Breast epithelium (tissue), 4 donors: ENCODE results near the gene OPCML. TPM values are rescaled to one million over a fixed set of nuclear protein-coding genes. Genes with fewer than 3 reads are reported as not detected.

ENCODE experiments used
- DNase-seq, 2 donors: peaks; one replicate each; pipeline ENCODE4 v3.0.0-alpha.2; 2019; ENCODE audit warnings: low spot score in 2 of 2
- H3K27ac ChIP-seq, 2 donors: fragments of 200-600 bp; sonication (generic) in 1 of 2; one replicate each; pipeline ENCODE4 v1.5.1; 2016 to 2019; ENCODE audit warnings: mild to moderate bottlenecking in 1 of 2
- H3K27me3 ChIP-seq, 2 donors: fragments of 200-600 bp; sonication (generic) in 1 of 2; one replicate each; pipeline versions ENCODE4 v1.5.1 to v1.6.0; 2017 to 2019; ENCODE audit warnings: control low read depth in 1 of 2, mild to moderate bottlenecking in 1 of 2
- H3K36me3 ChIP-seq: fragments of 200-600 bp; one replicate; pipeline ENCODE4 v1.5.1; 2019
- H3K4me1 ChIP-seq, 2 donors: fragments of 200-600 bp; sonication (generic); one replicate each; pipeline ENCODE4 v1.5.1; 2016 to 2019; ENCODE audit warnings: control low read depth in 1 of 2
- H3K4me3 ChIP-seq, 3 donors: fragments of 200-600 bp; sonication (generic); 1 replicate in 2 of 3; 2 replicates in 1 of 3; pipeline ENCODE4 v1.5.1; 2016 to 2019; ENCODE audit warnings: mild to moderate bottlenecking in 3 of 3, moderate library complexity in 2 of 3
- H3K9me3 ChIP-seq, 2 donors: fragments of 200-600 bp; sonication (generic) in 1 of 2; one replicate each; pipeline ENCODE4 v1.5.1; 2016 to 2019; ENCODE audit warnings: control low read depth in 1 of 2
- CTCF ChIP-seq, 3 donors: fragments of 450-650 bp; IDR thresholded peaks; one replicate each; pipeline ENCODE4 v1.5.1; 2016 to 2017; ENCODE audit warnings: antibody characterized with exemption in 3 of 3, mild to moderate bottlenecking in 3 of 3, moderate library complexity in 3 of 3
- POLR2A ChIP-seq: fragments of 450-650 bp; IDR thresholded peaks from one replicate; pipeline ENCODE4 v1.6.1; 2016; ENCODE audit warnings: antibody characterized with exemption, mild to moderate bottlenecking, moderate library complexity
- POLR2AphosphoS5 ChIP-seq, 3 donors: sonication (generic); formaldehyde crosslinking; IDR thresholded peaks; one replicate each; pipeline ENCODE4 v1.6.1; 2017; ENCODE audit warnings: antibody characterized with exemption in 3 of 3
- intact Hi-C: fragments of 100-400 bp; cut with DNase I; formaldehyde crosslinking; loops from one replicate; pipeline ENCODE4 v1.15.1; 2023; ENCODE audit warnings: low total_unique reads
- total RNA-seq, 3 donors: library from RNA; depleted of rRNA; stranded (reverse); fragments of >200 nt; gene quantifications; one replicate each; pipeline ENCODE4 v1.1.0, GENCODE V29; 2016

OPCML gene
- total RNA-seq, 3 donors from 2014 or later, result not detected

DNA sequence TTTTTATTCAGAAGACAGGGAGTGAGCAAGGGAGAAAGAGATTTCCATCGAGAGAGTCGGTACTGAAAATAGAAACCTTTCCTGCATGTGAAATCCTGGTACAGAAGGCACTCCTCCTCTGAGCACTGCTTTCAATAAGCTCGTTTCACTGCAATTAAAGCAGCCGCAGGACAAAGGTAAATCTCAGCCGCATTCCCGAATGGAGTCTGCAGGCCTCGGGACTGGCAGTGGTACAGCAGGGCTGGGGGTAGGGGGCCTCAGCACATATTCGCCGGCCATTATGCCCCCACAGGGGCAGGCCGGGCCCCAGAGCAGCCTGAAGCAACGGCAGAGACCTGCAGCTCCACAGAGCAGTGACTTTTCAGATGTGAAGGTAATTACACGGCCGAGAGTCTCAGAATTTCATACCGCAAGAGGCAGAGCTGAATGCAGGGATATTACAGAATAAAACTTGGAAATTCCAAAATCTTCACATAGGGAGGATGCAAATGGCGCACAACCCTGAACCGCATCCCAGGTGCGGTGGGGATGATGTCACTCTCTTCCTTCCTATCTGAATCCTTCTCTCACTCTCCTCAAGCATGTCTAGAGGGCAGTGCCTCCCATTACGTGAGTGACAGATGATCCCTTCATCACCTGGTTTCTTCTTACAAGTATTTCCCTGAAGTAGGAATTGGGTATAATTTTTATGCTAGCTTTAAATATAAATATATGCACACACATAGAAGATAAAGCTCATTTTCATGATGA is 622.1 kb downstream of the OPCML start:
- Histone ChIP-seq H3K9me3 (no peaks in the 10 kb centered on the region), H3K27ac (no peak overlapping the region), H3K4me3 (no peak overlapping the region), H3K4me1 (no peaks in the 10 kb centered on the region), H3K36me3 (no peaks in the 10 kb centered on the region), H3K27me3 (no peaks in the 10 kb centered on the region)
- intact Hi-C loops, result loop anchor here (5.0 kb wide), 1 partner anchor 433 kb away; no protein-coding TSS in a partner anchor
- TF ChIP-seq POLR2AphosphoS5 (IDR thresholded peaks at IDR 0.05) (no peak), POLR2A (no peak), CTCF (IDR thresholded peaks at IDR 0.05) (no peak)
- DNase-seq, result no peak

- H3K4me1 ChIP-seq, result no peaks in the 10 kb centered on the region
- intact Hi-C loops, result no loop called here
- TF ChIP-seq POLR2A, result no peak
- TF ChIP-seq CTCF (IDR thresholded peaks at IDR 0.05), result no peak
- TF ChIP-seq POLR2AphosphoS5 (IDR thresholded peaks at IDR 0.05), result no peak
- H3K4me3 ChIP-seq, result no peak overlapping the region
- no peak for DNase-seq
- no peaks in the 10 kb centered on the region for H3K36me3 ChIP-seq
- H3K27me3 ChIP-seq, result no peaks in the 10 kb centered on the region
- no peaks in the 10 kb centered on the region for H3K9me3 ChIP-seq
- H3K27ac ChIP-seq, result no peak overlapping the region
These were observed 623.2 kb downstream of the OPCML start for GRCh38 chr11:132909021-132909606.

DNA sequence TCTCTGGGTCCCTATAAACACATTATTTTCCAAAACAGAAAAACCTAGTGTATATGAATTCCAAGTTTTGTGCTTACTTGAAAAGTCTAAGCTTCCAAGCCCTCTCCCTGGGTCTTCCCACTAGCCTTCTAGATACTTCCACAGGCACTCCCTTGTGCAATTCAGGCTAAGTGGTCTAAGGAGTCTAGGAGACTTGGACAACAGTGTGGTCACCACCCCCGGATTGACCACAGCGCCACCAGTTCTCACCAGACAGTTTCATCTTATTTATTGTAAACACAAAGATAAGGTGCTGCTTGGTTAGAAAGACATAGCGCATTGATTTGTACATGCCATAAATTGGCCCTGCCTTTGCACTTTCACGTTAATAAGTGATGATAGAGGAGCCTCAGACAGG is 623.9 kb downstream of the OPCML start:
- DNase-seq, result no peak
- TF ChIP-seq CTCF (IDR thresholded peaks at IDR 0.05) (no peak), POLR2AphosphoS5 (IDR thresholded peaks at IDR 0.05) (no peak), POLR2A (no peak)
- intact Hi-C loops, result no loop called here

DNA sequence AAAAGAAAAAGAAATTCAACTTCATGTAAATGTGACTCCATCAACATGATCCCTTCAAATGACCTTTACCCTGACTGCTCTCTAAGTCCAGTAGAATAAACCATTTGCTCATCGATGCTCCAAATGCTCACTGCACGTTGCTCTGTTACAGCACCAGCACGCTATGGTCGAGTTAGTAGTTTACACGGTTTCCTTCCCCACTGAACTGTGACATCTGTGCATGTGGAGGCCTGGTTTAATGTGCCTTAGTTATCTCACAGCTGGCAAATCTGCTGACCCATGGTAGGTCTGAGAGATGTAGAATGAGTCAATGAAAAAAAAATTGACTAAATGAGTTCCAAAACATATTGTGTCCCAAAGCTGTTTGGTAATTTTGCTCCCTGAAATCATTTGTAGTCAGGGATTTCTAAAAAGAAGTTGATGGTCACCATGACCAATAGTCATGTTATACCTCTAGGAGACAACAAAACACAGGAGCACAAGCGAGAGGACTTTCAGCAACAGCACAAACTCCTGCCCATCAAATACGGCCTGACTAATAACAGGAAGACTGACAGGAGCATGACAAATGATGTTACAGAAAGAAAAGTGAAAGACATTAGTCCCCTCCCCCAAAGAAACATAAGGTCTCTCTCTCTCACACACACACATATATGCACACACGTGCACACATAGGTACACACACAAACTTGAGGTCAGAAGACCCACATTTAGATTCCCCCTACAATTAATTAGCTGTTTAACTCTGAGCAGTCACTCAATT is 624.5 kb downstream of the OPCML start:
- Histone ChIP-seq H3K9me3 (no peaks in the 10 kb centered on the region), H3K36me3 (no peaks in the 10 kb centered on the region), H3K27me3 (no peaks in the 10 kb centered on the region), H3K4me1 (no peaks in the 10 kb centered on the region), H3K27ac (no peak overlapping the region), H3K4me3 (no peak overlapping the region)
- intact Hi-C loops, result no loop called here
- DNase-seq, result no peak
- TF ChIP-seq POLR2A (no peak), POLR2AphosphoS5 (IDR thresholded peaks at IDR 0.05) (no peak), CTCF (IDR thresholded peaks at IDR 0.05) (no peak)

More for the DNA sequence above, 623.9 kb downstream of the OPCML start:
- no peaks in the 10 kb centered on the region for H3K9me3 ChIP-seq
- H3K27me3 ChIP-seq, result no peaks in the 10 kb centered on the region
- H3K36me3 ChIP-seq, result no peaks in the 10 kb centered on the region
- no peak overlapping the region for H3K4me3 ChIP-seq
- no peak overlapping the region for H3K27ac ChIP-seq
- H3K4me1 ChIP-seq, result no peaks in the 10 kb centered on the region

DNA sequence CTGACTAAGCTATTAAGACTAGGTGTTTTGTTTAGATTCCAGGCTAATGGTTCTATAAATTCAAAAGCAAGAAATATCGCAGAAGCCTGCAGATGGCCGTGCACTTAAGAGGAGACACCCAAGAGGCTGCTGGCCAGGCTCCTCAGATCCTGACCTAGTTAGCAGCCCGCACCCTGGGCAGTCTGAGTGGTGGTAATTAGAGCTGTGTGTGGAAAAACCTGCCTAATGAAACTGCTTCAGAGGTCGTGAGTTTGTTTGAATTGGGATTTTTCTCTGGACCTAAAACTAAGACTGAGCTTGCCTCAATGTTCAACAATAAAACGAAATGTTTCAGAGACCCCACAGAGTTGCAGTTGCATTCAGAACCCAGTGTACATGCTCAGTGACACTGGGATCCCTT is 627.7 kb downstream of the OPCML start:
- DNase-seq, result no peak
- TF ChIP-seq CTCF (IDR thresholded peaks at IDR 0.05), result no peak
- TF ChIP-seq POLR2AphosphoS5 (IDR thresholded peaks at IDR 0.05), result no peak
- TF ChIP-seq POLR2A, result no peak

More for the DNA sequence above, 627.7 kb downstream of the OPCML start:
- Histone ChIP-seq H3K4me3 (no peak overlapping the region), H3K36me3 (no peaks in the 10 kb centered on the region), H3K27me3 (no peaks in the 10 kb centered on the region), H3K4me1 (no peaks in the 10 kb centered on the region), H3K9me3 (no peaks in the 10 kb centered on the region), H3K27ac (no peak overlapping the region)
- intact Hi-C loops, result no loop called here
